OCI-M2 (cell line): ENCODE results near the gene TUBB8.
"Not testable (repeated sequence)": the region's sequence is repeated elsewhere in the genome, so short reads cannot be mapped to it uniquely, and the experiment has no call there.

Experiments
- DNase-seq: peaks from one replicate; lab custom pipeline; 2025; ENCODE audit not compliant: unreplicated experiment; lab: John Stamatoyannopoulos, UW

TUBB8 gene

GRCh38 chr10:48996-49395, at the start of gene TUBB8:
Gene TUBB8 (minus strand): TSS chr10:49296. CDS start chr10:49238, 58 bp downstream.
- no peak for DNase-seq

- no peak for DNase-seq
Measured at GRCh38 chr10:96466-96865, 47.4 kb upstream of the TUBB8 start.

GRCh38 chr10:95356-96115, 46.4 kb upstream of the TUBB8 start:
- no peak for DNase-seq

- DNase-seq = no peak
Measured at GRCh38 chr10:94613-95012, 45.5 kb upstream of the TUBB8 start.

GRCh38 chr10:92846-93245, 43.8 kb upstream of the TUBB8 start:
- no peak for DNase-seq

- no peak for DNase-seq
Measured at GRCh38 chr10:92153-92552, 43.1 kb upstream of the TUBB8 start.

- DNase-seq = no peak
Measured at GRCh38 chr10:91313-91712, 42.2 kb upstream of the TUBB8 start.

GRCh38 chr10:90161-90560, 41.1 kb upstream of the TUBB8 start:
- no peak for DNase-seq

GRCh38 chr10:89248-89647, 40.2 kb upstream of the TUBB8 start:
- no peak for DNase-seq

GRCh38 chr10:88253-88652, 39.2 kb upstream of the TUBB8 start:
- DNase-seq = no peak

GRCh38 chr10:87177-88080, 38.3 kb upstream of the TUBB8 start:
- DNase-seq = no peak

- no peak for DNase-seq
Measured at GRCh38 chr10:86031-86430, 36.9 kb upstream of the TUBB8 start.

GRCh38 chr10:85044-85443, 35.9 kb upstream of the TUBB8 start:
- DNase-seq = no peak

- no peak for DNase-seq
Measured at GRCh38 chr10:83930-84530, 34.9 kb upstream of the TUBB8 start.

GRCh38 chr10:80477-81105, 31.5 kb upstream of the TUBB8 start:
- DNase-seq = no peak

- no peak for DNase-seq
Measured at GRCh38 chr10:79532-80215, 30.6 kb upstream of the TUBB8 start.

GRCh38 chr10:78556-78955, 29.5 kb upstream of the TUBB8 start:
- DNase-seq = no peak

- DNase-seq = not testable (repeated sequence)
Measured at GRCh38 chr10:74266-74621, 25.1 kb upstream of the TUBB8 start.

- not testable (repeated sequence) for DNase-seq
Measured at GRCh38 chr10:73543-74265, 24.6 kb upstream of the TUBB8 start.

GRCh38 chr10:68156-68555, 19.1 kb upstream of the TUBB8 start:
- DNase-seq = not testable (repeated sequence)
